GM12878 (cell line): ENCODE results near the gene CCRL2.

ENCODE experiments used
- BCL11A ChIP-seq: IDR thresholded peaks from 2 replicates; pipeline ENCODE4 v1.6.1; 2011; ENCODE audit warnings: low read depth, low read length
- IKZF1 ChIP-seq: fragments of 450-650 bp; conservative IDR thresholded peaks from 2 replicates; pipeline ENCODE4 v1.6.1; 2017; ENCODE audit warnings: antibody characterized with exemption, mild to moderate bottlenecking
- KDM1A ChIP-seq: fragments of 200-600 bp; sonication (generic); IDR thresholded peaks from 2 replicates; pipeline ENCODE4 v1.6.1; 2016; ENCODE audit warnings: borderline replicate concordance
- POLR2A ChIP-seq: IDR thresholded peaks from 2 replicates; pipeline ENCODE4 v1.6.1; 2011; ENCODE audit warnings: low read depth, mild to moderate bottlenecking, low read length
- POLR2AphosphoS2 ChIP-seq: IDR thresholded peaks from 2 replicates; pipeline ENCODE4 v1.6.1; 2011; ENCODE audit warnings: low read depth, mild to moderate bottlenecking, low read length, improper control_type of control experiment, moderate library complexity
- RAD21 ChIP-seq: IDR thresholded peaks from 2 replicates; pipeline ENCODE4 v1.6.1; 2011; ENCODE audit warnings: mild to moderate bottlenecking, low read depth, low read length, moderate library complexity; ENCODE audit not compliant: insufficient read depth
- SPI1 ChIP-seq: IDR thresholded peaks from 2 replicates; pipeline ENCODE4 v1.6.1; 2011; ENCODE audit warnings: low read depth, mild to moderate bottlenecking, low read length, moderate library complexity, borderline replicate concordance; ENCODE audit not compliant: insufficient read depth
- TF ChIP-seq, protein P1 (sequence below), 3 experiments: IDR thresholded peaks in 2 of 3; conservative IDR thresholded peaks in 1 of 3; 2 replicates each; pipeline ENCODE4 v1.5.1; 2011; ENCODE audit warnings: low read depth in 3 of 3, low read length in 3 of 3, mild to moderate bottlenecking in 3 of 3, control low read depth in 2 of 3, moderate library complexity in 2 of 3, inconsistent platforms in 1 of 3, mixed read lengths in 1 of 3; ENCODE audit not compliant: control insufficient read depth in 2 of 3, insufficient read depth in 1 of 3; ENCODE audit errors: extremely low read depth in 1 of 3
- TF ChIP-seq, protein P2 (sequence below): IDR thresholded peaks from 2 replicates; pipeline ENCODE4 v1.6.1; 2012; ENCODE audit warnings: low read depth, low read length, improper control_type of control experiment
- TF ChIP-seq, protein P3 (sequence below): IDR thresholded peaks from 2 replicates; pipeline ENCODE4 v1.6.1; 2012; ENCODE audit warnings: mild to moderate bottlenecking, low read depth, low read length

DNA sequence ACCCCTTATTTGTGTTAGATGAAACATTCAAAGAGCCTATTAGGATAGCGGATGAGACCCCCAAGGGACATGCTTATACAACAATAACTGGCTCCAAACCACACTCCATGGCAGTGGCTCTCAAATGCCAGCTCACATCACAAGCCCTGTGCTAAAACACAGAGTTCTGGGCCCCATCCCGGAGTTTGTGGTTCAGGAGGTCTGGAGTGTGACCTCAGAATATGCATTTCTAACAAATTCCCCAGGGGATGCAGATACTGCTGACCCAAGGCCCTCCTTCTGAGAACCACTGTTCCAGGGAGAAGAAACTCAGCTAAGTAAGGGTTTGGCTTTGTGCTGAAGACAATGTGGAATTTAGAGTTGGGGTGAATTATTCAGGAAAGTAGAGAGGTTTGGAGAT is 3.6 kb downstream of the CCRL2 start:
- TF ChIP-seq, protein P1, sequence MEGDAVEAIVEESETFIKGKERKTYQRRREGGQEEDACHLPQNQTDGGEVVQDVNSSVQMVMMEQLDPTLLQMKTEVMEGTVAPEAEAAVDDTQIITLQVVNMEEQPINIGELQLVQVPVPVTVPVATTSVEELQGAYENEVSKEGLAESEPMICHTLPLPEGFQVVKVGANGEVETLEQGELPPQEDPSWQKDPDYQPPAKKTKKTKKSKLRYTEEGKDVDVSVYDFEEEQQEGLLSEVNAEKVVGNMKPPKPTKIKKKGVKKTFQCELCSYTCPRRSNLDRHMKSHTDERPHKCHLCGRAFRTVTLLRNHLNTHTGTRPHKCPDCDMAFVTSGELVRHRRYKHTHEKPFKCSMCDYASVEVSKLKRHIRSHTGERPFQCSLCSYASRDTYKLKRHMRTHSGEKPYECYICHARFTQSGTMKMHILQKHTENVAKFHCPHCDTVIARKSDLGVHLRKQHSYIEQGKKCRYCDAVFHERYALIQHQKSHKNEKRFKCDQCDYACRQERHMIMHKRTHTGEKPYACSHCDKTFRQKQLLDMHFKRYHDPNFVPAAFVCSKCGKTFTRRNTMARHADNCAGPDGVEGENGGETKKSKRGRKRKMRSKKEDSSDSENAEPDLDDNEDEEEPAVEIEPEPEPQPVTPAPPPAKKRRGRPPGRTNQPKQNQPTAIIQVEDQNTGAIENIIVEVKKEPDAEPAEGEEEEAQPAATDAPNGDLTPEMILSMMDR (IDR thresholded peaks at IDR 0.05 in 2 of 3, conservative IDR thresholded peaks at IDR 0.05 in 1 of 3; ENCODE audit: control insufficient read depth in 2 of 3, extremely low read depth in 1 of 3, insufficient read depth in 1 of 3, low read depth in 3 of 3, low read length in 3 of 3), result no peak
- TF ChIP-seq POLR2AphosphoS2 (no peak), IKZF1 (no peak), POLR2A (no peak), SPI1 (no peak), KDM1A (no peak), RAD21 (no peak), BCL11A (no peak)
- TF ChIP-seq, protein P2, sequence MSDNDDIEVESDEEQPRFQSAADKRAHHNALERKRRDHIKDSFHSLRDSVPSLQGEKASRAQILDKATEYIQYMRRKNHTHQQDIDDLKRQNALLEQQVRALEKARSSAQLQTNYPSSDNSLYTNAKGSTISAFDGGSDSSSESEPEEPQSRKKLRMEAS, result no peak
- TF ChIP-seq, protein P3, sequence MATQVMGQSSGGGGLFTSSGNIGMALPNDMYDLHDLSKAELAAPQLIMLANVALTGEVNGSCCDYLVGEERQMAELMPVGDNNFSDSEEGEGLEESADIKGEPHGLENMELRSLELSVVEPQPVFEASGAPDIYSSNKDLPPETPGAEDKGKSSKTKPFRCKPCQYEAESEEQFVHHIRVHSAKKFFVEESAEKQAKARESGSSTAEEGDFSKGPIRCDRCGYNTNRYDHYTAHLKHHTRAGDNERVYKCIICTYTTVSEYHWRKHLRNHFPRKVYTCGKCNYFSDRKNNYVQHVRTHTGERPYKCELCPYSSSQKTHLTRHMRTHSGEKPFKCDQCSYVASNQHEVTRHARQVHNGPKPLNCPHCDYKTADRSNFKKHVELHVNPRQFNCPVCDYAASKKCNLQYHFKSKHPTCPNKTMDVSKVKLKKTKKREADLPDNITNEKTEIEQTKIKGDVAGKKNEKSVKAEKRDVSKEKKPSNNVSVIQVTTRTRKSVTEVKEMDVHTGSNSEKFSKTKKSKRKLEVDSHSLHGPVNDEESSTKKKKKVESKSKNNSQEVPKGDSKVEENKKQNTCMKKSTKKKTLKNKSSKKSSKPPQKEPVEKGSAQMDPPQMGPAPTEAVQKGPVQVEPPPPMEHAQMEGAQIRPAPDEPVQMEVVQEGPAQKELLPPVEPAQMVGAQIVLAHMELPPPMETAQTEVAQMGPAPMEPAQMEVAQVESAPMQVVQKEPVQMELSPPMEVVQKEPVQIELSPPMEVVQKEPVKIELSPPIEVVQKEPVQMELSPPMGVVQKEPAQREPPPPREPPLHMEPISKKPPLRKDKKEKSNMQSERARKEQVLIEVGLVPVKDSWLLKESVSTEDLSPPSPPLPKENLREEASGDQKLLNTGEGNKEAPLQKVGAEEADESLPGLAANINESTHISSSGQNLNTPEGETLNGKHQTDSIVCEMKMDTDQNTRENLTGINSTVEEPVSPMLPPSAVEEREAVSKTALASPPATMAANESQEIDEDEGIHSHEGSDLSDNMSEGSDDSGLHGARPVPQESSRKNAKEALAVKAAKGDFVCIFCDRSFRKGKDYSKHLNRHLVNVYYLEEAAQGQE, result no peak
